K562 (cell line): ENCODE results near the gene LDAF1. TPM values are rescaled to one million over a fixed set of nuclear protein-coding genes. Genes with fewer than 3 reads are reported as not detected.

Experiments used
- ARID2 ChIP-seq: fragments of 450-650 bp; IDR thresholded peaks from 2 replicates; pipeline ENCODE4 v1.6.1; 2017; ENCODE audit warnings: antibody characterized with exemption, mild to moderate bottlenecking
- BMI1 ChIP-seq: fragments of 150-350 bp; IDR thresholded peaks from 2 replicates; pipeline ENCODE4 v1.6.1; 2014; ENCODE audit warnings: low read length
- C11orf30 ChIP-seq: fragments of 450-650 bp; IDR thresholded peaks from 2 replicates; pipeline ENCODE4 v1.6.1; 2016; ENCODE audit warnings: low read depth, mild to moderate bottlenecking
- CTBP1 ChIP-seq: fragments of 450-650 bp; IDR thresholded peaks from 2 replicates; pipeline ENCODE4 v1.6.1; 2016; ENCODE audit warnings: borderline replicate concordance
- ETS2 ChIP-seq: IDR thresholded peaks from 2 replicates; pipeline ENCODE4 v1.6.1; 2016; ENCODE audit warnings: borderline replicate concordance, missing genetic modification characterization, mild to moderate bottlenecking, moderate library complexity, missing compliant biosample characterization; ENCODE audit not compliant: poor library complexity, severe bottlenecking
- HCFC1 ChIP-seq: IDR thresholded peaks from 2 replicates; pipeline ENCODE4 v1.6.1; 2012; ENCODE audit warnings: low read depth, low read length, improper control_type of control experiment
- HES1 ChIP-seq: fragments of 450-650 bp; IDR thresholded peaks from 2 replicates; pipeline ENCODE4 v1.6.1; 2016; ENCODE audit warnings: low read depth, mild to moderate bottlenecking, moderate library complexity
- KDM2B ChIP-seq: fragments of 250-450 bp; sonication (Bioruptor Pico); IDR thresholded peaks from 2 replicates; pipeline ENCODE4 v1.8.0; 2021; ENCODE audit warnings: mild to moderate bottlenecking, moderate library complexity
- PHF20 ChIP-seq: fragments of 450-650 bp; IDR thresholded peaks from 2 replicates; pipeline ENCODE4 v1.6.1; 2018; ENCODE audit not compliant: partially characterized antibody
- PHF8 ChIP-seq: fragments of 200-600 bp; sonication (generic); IDR thresholded peaks from 2 replicates; pipeline ENCODE4 v1.6.1; 2012; ENCODE audit warnings: mixed run types, mild to moderate bottlenecking, inconsistent platforms, low read length, moderate library complexity, borderline replicate concordance
- REST ChIP-seq, 2 experiments: fragments of 450-650 bp; formaldehyde crosslinking in 1 of 2; IDR thresholded peaks; 2 replicates each; pipeline versions ENCODE4 v1.4.0 to v1.6.1; 2014 to 2020; ENCODE audit warnings: mild to moderate bottlenecking in 2 of 2, borderline replicate concordance in 1 of 2, low read depth in 1 of 2
- SMARCA4 ChIP-seq: fragments of 450-650 bp; IDR thresholded peaks from 2 replicates; pipeline ENCODE4 v1.6.1; 2016
- SMARCE1 ChIP-seq: fragments of 450-650 bp; IDR thresholded peaks from 2 replicates; pipeline ENCODE4 v1.7.1; 2016; ENCODE audit warnings: mild to moderate bottlenecking
- SPI1 ChIP-seq: IDR thresholded peaks from 2 replicates; pipeline ENCODE4 v1.6.1; 2011; ENCODE audit warnings: low read depth, low read length, control low read depth, borderline replicate concordance
- ZC3H8 ChIP-seq: fragments of 450-650 bp; IDR thresholded peaks from 2 replicates; pipeline ENCODE4 v1.6.1; 2017
- ZNF146 ChIP-seq: IDR thresholded peaks from one replicate; pipeline ENCODE4 v1.6.1; 2018; ENCODE audit warnings: missing compliant biosample characterization; ENCODE audit not compliant: unreplicated experiment
- ZNF347 ChIP-seq: fragments of 450-650 bp; formaldehyde crosslinking; IDR thresholded peaks from 2 replicates; pipeline ENCODE4 v1.4.0; 2020; ENCODE audit warnings: low read depth, mild to moderate bottlenecking, moderate library complexity
- ZNF445 ChIP-seq: fragments of 250-450 bp; sonication (Bioruptor Pico); IDR thresholded peaks from 2 replicates; pipeline ENCODE4 v1.4.0; 2020; ENCODE audit warnings: low read depth, mild to moderate bottlenecking, moderate library complexity
- ZNF644 ChIP-seq: fragments of 200-800 bp; sonication (Bioruptor generic); IDR thresholded peaks from 2 replicates; pipeline ENCODE4 v1.6.1; 2016; ENCODE audit warnings: low read depth, missing genetic modification characterization, missing compliant biosample characterization
- ZSCAN29 ChIP-seq: fragments of 450-650 bp; IDR thresholded peaks from 2 replicates; pipeline ENCODE4 v1.6.1; 2017
- polyA plus RNA-seq, 8 experiments: library from polyadenylated mRNA; depleted of rRNA in 4 of 8; stranded (reverse) in 5 of 8; unstranded in 3 of 8; fragments of >200 nt; fragmentation: Nextera tagmentation in 2 of 8; fragmentation: Illumina TruSeq in 1 of 8; extraction: Ambion mirVana in 2 of 8; extraction: Trizol in 1 of 8; gene quantifications; 2 replicates each; pipeline versions ENCODE4 v1.2.1 to v1.2.3, GENCODE V29; 2011 to 2014; ENCODE audit warnings: inconsistent platforms in 1 of 8, missing spikeins in 1 of 8
- total RNA-seq, 7 experiments: library from RNA; depleted of rRNA in 6 of 7; stranded (reverse); fragments of >200 nt in 6 of 7; fragmentation: Illumina TruSeq in 2 of 7; extraction: Trizol in 2 of 7; gene quantifications; 2 replicates each; pipeline versions ENCODE4 v1.2.1 to v1.2.3, GENCODE V29; 2011 to 2021; ENCODE audit warnings: low replicate concordance in 1 of 7

LDAF1 gene
- total and polyA plus RNA-seq, 9 of the 15 experiments (the other 6 are each of a cell fraction or from before 2014, with no cell fraction given) = 7.0 to 20.1 (median 12.5) TPM

GRCh38 chr16:21156767-21157467 is 1.6 kb upstream of the LDAF1 start (continued):
- TF ChIP-seq HES1 (no peak), REST (IDR thresholded peaks at IDR 0.05; ENCODE audit: borderline replicate concordance) (peak; percentile 53; the same call in 1 of the 2 replicates), REST (CRISPR knock-in tag; IDR thresholded peaks at IDR 0.05; ENCODE audit: low read depth) (no peak), SMARCA4 (peak; percentile 34; the same call in 1 of the 2 replicates), ZNF445 (CRISPR knock-in tag) (no peak), ARID2 (0 out of 2 replicates have a peak, but pooled peaks have one; percentile 32), HCFC1 (no peak), ZNF146 (CRISPR knock-in tag) (no peak), C11orf30 (peak; percentile 18), KDM2B (CRISPR knock-in tag) (no peak), ETS2 (tag) (no peak), PHF20 (no peak), ZC3H8 (no peak), SPI1 (no peak), CTBP1 (peak; percentile 51; the same call in 1 of the 2 replicates), ZNF347 (CRISPR knock-in tag) (no peak), SMARCE1 (peak; percentile 19; the same call in 1 of the 2 replicates), ZSCAN29 (no peak), PHF8 (no peak), ZNF644 (tag) (no peak), BMI1 (no peak)
